ENCODE measurements around the gene SETD1B.

SETD1B gene

DNA sequence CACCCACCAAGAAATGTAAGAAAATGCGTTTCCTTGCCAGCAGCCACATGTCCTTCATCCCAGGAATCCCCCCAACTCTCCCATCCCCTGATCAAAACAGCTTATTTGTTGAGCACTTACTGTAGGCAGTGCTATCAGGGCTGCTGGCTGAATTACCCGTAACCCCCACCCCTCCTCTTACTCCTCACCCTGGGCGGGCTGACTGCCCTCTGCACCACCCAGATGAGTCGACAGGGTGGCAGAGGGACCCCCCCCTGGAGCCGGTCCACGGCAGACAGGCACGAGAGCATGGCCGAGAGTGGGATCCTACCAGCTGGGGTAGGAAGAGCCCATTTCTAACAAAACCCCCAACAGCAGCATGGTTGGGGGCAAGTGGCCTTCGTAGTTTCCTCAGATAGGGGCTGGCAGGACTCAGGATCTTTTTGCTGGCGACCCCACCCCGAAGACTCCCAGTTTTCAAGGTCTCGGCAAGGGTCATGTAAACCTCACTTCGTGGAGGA, 9.2 kb upstream of the SETD1B start:
- peak in 3 of 58 donors; percentile 66 to 80 (median 68) for DNase-seq

DNA sequence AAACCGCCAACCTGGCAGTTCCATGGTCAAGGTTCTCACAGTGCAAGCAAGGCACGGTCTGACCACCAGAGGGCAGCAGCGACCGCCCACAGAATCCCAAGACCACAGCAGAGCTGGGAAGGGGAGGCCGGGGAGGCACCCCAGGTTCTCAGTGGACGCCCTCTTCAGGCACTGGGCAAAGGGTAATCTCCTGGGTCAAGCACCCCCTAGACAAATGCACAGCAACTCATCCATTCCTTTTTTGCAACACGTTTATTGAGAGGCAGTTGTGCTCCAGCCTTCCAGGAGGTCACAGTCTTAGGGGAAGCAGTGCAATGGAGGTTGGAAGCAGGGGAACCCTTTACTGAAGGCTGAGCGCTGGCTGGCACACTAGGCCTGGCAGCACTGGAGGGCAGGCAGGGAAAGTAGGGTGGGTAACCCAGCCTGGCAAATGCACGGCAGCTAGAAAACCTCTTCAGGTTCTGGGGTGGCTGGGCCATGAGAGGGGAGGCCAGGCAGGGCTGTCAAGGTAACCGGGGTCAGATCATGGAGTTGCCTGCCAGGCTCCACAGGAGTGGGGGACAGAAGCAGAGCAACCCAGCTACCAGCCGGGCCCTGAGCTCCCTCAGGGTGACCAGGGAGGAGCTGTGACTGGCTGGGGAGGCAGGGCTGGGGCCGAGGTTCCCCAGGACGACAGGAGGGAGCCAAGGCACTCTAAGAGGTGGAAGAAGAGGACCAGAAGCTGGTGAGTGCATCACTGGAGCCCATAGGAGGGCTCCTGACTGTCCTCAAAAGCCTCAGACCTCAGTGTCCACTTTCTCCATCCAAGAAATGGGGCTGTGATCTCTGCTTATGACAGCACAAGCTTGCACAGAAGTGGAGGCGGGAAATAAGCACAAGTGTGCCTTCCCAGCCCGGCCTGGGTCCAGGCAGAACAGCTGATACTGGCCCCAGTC, 8.5 kb upstream of the SETD1B start:
- peak in 57 of 58 donors; percentile 32 to 95 (median 76) for DNase-seq

DNA sequence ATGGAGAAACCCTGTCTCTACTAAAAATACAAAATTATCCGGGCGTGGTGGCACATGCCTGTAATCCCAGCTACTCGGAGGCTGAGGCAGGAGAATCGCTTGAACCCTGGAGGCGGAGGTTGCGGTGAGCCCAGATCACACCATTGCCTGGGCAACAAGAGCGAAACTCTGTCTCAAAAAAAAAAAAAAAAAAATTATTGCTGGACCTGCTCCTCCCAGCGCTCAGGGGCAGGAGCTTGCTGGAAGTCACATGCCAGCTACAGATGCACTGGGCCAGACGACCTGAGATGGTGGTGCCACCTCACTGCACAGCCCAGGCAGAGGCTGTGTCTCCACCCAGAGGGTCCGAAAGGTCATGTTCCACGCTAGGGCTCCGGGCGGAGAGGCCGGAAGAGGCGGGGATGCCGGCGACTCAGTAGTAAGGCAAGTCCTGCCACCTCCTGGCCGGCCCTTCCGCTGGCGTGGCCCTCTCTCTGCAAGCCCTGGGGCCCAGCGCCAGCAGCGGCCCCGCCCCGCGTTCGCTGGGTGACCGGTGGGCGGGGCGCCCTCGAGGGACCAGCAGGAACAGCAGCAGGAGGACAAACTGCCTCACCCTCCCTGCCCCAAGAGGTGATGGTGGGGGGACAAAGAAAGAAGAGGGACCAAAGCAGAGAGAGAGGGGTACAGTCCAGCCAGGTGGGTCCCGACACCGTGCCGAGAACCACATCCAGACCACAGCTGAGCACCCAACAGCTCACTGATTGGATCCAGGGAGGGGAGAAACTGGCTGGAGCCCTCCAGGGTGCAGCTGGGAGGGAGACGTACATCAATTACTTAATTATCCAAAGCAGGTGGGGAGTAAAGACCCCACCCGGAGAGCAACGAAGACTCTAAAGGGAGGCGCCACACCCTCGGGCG, 6.7 kb upstream of the SETD1B start:
- DNase-seq: peak in 56 of 58 donors; percentile 21 to 87 (median 68)

DNA sequence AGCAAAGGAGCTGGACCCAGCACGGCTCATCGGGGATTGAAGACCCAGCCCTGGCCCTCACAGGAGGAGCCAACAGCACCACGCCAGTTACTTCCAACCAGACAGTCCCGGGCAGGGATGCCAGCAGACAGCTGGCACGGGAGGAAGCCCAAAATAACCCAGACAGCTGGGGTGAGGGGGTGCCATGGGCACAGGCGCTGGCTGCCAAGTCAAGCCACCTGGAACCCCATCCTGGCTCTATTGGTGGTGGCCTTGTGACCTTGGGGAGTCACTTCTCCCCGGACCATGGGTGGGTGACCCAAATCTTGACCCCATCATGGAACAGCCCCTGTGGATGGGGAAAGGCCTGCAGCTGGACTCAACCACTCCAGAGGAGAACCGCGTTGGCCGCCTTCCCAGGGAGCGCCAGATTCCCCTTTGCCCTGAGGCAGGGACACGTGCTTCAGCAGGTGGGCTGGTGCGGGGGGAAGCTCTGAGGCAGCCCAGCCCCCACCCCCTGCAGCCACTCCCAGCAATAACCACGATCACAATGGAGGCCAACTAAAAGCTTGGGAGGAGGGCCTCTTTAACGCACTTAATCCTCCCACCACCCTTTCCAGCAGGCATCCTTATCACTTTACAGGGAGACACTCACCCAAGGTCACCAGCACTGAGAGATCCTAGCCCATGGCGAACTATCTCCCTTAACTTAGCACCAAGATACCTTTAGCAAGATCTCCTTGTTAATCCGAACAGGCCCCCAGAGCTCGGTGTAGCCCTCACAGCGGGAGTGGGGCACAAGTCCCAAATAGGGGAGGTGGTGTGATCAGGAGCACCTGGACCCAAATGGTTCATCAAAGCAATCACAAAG, 5.6 kb upstream of the SETD1B start:
- peak in 45 of 58 donors; percentile 28 to 86 (median 57) for DNase-seq

DNA sequence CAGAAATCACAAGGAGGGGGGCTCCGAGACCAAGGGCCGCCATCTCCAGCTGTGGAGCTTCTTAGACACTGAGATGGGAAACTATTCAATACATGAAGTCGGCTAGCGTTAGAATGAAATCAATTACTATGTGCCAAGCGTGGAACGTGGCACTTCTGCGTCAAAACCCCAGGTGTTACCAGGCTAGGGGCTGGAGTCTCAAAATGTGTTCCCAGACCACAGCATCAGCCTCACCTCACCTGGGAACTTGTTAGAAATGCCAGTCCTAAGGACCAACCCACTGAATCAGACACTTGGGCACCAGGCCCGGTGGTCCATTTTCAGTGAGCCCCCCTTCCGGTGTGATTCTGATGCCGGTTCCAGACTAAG, 5.0 kb upstream of the SETD1B start:
- DNase-seq: peak in 1 of 58 donors; percentile 35

DNA sequence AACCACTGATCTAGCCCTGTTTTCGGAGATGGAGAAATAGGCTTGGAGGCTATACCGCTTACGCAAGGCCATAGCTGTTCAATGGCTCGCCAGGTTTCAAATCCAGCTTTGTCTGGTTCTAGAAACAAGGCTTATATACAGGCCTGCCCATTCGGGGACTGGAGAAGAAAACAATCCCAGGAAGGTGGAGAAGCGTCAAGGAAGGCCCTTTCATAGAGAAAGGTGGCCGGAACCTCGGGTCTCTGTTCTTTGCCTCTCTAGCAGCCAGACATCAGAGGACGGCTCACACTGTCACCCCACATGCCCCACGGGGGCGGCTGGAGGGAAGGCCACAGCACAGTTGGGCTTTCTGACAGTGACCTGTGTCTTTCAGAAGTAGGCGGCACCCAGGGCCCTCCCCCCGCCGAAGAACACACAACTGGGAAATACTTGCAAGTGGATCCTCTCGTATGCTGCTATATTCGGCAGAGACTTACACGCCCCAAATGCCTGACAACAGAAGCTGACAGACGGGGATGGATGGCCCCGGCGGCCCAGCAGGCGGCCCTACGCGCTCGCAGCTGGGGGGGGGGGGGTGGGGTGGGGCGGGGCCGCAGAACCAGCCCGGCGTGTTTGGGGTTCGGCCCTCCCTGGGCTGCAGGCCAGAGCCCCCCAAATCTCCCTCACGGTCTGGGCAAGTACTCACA, 4.5 kb upstream of the SETD1B start:
- DNase-seq: peak in 53 of 58 donors; percentile 20 to 76 (median 51)

DNA sequence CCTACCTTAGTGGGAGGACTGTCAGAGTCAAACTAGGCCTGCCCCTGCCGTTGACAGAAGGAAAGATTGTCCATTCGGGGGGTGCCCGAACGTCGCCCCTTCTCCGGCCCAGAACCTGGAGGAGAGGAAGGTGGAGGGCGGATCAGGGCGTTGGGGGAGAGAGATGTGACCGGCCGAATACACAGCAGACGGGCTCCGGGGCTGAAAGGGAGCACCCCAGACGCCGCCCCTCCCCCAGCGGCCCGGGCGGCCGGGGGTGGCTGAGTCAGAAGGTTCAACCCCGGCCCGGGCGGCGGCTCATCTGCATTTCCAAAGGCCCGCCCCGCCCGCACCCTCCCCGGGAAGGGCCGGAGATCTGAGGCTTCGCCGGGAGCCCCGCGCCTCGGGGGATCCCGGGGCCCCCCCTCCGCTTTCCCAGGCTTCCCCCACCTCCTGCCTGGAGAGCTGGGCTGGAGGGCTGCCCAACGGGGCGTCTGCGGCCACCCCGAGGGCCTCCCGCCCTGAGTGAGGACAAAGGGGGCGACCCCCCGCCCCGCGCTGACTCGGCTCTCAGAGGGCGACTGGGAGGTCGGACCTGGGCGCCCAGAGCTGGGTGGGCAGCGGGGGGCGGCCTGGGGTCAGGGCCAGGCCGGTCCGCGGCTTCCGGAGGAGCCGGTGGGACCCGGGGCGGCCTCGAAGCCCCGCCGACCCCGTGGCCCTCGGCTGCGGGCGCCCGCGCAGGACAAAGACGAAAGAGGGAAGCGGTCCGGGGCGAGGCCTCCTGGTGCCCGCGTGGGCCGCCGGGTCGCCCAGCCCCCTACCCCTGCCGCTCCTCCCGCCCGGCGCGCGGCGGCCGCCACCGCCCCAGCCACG, 3.7 kb upstream of the SETD1B start:
- peak in 44 of 58 donors; percentile 23 to 92 (median 62) for DNase-seq

DNA sequence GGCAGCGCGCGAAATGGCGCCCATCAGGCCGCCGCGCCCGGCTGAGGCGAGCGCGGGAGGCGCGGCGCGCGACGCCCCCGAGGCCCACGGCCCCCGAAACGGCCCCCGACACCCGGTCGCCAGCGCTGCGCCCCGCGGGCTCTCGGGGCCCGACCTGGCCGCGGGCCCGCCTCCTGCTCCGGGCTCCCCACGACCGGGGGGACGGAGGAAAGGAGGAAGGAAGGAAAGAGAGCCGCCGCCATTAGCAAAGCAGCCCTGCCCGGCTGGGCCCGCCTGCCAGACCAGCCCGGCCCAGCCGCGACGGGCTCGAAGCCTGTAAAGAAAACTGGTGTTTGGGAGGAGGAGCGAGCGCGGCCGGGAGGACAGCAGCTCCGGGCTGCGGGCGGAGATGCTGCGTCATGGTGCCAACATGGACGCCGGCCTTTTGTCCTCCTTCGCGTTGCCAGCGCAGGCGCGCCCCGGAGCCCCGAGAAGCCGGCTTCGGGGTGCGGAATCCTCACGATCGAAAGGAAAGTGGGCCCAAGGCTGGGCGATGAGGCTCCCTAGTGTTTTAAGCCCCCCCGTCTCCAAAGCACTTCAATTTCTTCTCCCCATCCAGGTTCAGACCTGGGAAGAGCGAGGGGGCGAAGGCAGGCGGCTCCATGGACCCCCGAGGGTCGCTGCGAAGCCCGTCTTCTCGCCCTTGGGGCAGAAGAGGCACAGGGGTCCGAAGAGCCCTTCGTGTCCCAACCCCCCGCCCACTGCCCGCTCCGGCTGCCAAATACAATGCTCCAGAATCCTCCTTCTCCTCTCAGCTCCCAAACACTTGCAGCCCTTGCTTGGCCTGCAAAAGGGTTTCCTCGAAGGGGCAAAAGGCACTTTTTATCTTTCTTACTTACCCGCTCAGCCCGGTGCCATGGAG, 2.9 kb upstream of the SETD1B start:
- DNase-seq: peak in 52 of 58 donors; percentile 2 to 82 (median 64)

DNA sequence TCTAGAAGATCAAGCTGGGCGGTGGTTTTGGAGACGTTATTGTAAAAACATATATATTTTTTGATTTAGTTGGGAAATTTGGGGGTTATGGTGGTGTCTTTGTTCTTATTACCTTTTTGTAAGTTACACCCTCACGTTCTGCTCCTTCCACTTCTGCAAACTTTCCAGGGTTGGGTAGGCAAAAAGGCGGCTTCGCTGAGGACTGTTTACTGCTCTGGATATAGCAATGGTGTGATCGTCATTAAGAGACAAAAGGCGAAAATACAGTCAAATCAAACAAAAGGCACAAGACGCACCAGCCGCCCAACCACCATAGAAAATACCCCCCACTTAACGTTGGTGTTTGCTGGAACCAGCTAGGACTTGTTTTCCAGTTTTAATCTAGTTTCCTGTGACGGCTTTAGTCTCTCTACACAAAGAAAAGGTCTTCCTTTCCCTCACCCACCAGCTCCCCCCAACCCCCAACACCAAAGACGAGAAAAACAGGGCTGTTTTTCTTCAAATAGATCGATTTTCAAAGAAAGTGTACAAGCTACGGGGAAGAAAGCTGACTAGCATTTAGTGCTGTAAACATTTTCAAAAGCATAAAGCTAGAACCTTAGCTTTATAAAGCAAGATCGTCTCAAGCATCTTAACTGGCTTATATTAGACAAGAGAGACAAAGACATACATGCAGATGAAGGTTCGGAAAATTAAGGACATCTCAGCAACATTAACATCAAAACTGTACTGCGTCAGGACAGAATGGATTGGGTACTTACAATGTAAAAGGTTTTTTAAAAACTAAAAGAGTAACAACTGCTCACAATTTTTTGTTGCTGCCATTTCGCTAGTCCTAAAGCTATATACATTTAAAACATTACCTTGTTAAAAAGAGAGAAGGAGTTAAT, 2.0 kb upstream of the SETD1B start:
- peak in 22 of 58 donors; percentile 10 to 69 (median 34) for DNase-seq

DNA sequence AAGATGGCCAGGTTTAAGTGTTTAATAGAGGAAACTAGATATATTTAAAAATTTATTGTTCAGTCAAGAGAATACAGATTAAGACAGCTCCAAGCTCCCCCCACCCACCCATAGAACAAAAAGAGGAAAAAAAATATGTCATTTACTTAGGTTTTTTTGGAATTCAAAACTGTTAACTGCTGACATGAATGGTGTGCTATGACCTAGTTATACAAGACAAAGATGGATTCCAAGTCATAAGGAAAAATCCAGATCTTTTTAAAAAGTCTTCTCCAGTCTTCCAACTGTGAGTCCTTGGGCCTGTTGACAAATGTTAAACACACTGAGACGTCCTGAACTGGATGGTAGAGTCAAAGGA, 1.3 kb upstream of the SETD1B start:
- no peak for DNase-seq

DNA sequence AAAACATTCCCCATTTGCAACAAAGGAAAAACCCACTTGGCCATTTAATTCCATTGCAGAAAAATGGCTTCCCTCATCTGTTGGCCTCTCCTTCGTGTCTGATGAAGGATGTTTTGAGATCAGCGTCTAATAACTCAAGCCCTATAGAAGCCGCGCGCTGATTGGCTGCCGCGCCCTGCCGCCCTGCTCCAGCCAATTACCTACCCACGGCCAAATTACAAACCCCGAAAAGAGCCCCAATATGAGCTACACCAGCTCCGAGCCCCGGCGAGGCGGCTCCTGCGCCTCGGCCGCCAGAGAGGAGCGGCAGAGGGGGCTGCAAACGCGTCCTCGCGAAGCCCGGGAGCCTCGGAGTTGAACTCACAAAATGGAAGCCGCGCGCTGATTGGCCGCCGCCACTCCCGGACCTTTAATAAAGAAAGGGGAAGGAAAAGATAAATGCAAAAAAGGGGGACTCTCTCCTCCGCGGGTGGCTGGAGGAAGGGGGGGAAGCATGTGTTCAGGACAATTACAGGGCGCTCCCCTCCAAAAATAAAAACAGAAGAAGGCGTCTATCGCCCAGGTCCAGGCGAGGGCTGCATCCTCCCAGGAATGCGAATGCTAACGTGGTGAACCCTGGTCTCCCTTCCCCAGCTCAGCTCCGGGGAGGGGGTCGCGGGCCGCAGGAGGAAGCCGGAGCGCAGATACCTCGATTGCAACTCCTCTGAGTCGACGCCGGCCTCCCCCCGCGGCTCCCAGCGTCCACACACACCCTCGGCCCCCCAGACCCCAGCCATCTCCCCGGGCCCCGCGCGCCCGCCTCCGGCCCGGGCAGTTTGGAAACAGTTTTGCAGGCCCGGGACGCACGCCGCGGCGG, 738 bp upstream of the SETD1B start:
- DNase-seq: peak; percentile 57 to 99 (median 92)

DNA sequence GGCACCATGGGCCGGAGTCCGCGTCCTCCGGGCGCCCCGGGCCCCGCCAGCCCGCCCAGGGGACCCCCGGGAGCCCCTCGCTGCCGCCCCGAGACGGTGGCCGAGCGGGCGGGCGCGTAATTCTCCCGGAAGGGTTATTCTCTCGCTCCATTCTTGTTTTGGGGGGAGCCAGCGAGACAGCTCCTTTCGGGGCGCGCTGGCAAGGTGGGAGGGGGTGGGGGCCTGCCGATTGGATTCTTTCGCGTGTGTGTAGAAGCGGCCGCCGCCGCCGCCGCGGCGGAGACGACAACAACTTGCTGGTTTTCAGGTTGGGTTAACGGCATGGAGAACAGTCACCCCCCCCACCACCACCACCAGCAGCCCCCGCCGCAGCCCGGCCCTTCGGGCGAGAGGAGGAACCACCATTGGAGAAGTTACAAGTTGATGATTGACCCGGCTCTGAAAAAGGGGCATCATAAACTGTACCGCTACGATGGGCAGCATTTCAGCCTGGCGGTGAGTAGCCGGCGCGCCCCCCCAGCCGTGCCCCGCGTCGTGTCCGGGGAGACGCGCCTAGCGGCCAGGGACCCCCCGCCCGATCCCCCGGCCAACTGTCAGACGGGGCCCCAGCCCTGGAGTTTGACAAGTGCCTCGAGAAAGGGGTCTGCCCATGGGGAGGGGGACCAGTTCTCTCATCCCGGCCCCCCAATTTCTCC, 755 bp downstream of the SETD1B start:
- peak in 20 of 58 donors; percentile 12 to 59 (median 32) for DNase-seq

DNA sequence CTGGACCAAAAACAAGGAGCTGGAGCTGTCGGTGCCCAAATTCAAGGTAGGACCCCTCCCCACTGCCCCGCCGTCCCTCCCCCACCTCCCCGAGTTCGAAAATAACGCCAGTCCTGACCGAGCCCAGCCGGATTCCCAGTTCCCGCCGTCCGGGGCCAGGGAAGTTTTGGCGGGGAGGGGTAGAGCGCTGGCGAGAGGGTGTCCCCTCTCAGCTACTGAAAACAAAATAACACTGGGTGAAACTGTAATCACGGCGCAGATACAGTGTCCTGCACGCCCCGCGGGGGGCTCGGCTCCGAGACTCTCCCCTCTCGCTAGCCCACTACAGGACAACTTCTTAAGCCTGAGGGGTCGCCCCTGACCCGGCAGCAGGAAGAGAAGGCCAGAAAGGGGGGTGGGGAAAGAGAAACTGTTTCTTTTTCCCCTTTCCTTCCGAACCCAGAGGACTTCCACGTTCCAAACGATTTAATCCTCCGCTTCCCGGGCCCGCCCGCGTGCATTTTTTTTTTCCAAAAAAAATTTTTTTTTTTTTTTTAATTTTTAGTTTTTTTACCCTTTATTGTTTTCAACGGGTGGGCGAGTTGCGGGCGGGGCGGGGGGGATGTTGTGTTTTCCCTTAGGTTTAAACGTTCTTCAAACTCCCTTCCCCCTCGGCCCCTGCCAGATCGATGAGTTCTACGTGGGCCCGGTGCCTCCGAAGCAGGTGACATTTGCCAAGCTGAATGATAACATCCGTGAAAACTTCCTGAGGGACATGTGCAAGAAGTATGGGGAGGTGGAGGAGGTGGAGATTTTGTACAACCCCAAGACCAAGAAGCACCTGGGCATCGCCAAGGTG, 1.6 kb downstream of the SETD1B start:
- DNase-seq: peak in 2 of 58 donors; percentile 7 to 9

DNA sequence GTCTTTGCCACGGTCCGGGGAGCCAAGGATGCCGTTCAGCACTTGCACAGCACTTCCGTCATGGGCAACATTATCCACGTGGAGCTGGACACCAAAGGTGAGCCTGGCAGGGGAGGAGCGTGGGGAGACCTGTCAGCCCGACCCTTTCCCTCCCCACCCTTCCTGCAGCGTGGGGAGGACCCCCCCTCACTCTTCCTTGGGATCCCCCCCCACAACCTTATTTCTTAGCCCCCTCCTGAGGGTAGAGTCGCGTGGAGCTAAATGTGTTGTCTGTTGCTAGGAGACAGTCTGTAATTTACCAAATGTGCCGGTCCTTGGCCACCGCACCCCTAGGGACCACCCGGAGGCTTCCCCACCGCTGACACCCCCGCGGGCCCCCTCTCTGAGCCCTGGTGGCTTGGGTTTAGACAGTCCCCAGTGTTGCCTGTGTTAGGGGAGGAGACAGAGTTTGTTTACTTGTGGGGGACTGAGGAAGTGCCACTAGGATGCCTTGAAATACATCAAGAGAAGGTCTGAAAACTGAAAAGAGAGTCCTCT, 2.3 kb downstream of the SETD1B start:
- DNase-seq: peak in 1 of 58 donors; percentile 14

All from anterior cingulate cortex (tissue), 58 donors.